Stimulated activated CD4-positive, alpha-beta T cell treated with anti-CD3 and anti-CD28 coated beads, Interleukin-12 subunit alpha, Interleukin-12 subunit beta, amount 100 ng/mL, for 4 hours (primary cell): ENCODE data around the gene ACTR10.
"Not testable (repeated sequence)": the region's sequence is repeated elsewhere in the genome, so short reads cannot be mapped to it uniquely, and the experiment has no call there.

Experiments
- DNase-seq: peaks from one replicate; pipeline ENCODE4 v3.0.0-alpha.2; 2020

The ACTR10 gene

GRCh38 chr14:58227096-58227819 lies 27.3 kb downstream of the ACTR10 start:
- no peak for DNase-seq

DNA sequence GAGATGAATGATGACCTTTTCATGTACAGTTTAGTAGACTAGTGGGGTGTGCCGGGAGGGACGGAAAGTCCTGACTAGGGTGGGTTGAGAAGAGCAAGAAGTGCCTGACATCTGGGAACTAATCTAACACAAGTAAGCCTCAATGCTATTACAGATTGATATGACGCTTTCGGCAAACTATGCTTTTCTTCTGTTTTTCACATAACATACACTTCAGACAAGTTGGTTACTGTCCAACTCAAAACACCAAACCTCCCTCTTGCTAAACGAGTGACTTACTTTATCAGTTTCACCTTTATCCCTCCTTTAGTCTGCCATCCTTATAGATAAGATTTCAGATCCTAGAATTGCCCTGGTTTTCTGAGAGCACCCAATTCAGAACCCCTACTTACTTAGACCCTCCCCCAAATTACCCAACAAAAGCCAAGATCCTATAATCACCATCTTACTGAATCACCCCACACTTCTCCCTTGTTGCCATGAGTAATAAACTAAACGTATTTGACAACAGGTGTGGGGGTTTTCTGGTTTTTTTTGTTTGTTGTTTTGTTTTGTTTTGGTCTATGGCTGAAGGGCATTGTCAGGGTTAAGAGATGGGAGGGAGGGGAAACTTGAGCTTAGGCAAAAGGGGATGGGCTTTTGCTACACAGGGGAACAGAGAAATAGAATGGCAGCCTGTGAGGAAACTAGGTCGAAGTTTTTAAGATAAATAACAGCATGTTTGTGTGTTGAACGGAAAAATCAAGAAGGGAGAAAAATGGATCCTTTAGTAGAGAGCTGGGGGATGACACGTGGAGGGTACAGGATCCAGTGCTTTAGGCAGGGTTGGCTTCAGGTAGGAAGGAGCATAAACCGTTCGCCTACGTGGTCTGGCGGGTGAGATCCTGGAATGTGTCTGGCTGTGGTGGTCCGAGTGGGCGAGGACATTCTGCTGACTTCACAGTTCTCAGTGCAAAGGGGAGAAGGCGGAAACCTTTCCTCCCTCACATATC lies 38.6 kb downstream of the ACTR10 start:
- no peak for DNase-seq

- DNase-seq, result peak; percentile 82
Measured at GRCh38 chr14:58239244-58240195, 39.6 kb downstream of the ACTR10 start.

DNA sequence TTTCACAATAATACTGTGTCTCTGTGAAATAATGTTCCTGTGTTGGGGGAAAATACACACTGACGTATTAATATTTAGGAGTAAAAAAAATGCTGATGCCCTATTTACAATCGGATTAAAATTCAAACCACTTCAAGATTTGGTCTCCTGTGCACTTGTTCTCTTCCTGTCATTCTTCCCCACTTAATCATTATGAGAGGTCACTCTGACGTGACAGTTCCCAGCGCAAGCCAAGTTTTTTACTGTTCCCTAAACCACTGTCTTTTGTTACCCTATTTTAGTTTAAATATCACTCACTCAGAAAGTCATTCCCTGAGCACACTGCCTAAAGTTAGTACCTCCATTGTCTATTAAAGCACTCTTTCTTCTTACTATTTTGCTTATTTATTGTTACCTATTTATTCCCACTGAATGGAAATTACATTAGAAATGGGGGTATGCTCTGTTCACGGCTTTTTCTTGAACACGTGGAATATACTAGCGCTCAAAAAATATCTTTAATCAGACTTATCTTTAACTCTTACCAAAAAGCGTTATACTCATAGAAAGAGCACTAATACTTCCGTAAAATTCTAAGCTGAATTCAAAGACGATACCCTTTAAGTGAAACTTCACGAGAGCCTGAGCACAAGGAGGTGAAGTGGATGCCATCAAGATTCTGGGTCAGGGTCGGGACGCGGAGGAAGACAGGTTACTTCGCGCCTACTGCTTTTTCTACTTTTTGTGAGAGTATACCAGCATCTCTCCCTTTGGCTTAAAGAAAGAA lies 44.0 kb downstream of the ACTR10 start:
- no peak for DNase-seq

DNA sequence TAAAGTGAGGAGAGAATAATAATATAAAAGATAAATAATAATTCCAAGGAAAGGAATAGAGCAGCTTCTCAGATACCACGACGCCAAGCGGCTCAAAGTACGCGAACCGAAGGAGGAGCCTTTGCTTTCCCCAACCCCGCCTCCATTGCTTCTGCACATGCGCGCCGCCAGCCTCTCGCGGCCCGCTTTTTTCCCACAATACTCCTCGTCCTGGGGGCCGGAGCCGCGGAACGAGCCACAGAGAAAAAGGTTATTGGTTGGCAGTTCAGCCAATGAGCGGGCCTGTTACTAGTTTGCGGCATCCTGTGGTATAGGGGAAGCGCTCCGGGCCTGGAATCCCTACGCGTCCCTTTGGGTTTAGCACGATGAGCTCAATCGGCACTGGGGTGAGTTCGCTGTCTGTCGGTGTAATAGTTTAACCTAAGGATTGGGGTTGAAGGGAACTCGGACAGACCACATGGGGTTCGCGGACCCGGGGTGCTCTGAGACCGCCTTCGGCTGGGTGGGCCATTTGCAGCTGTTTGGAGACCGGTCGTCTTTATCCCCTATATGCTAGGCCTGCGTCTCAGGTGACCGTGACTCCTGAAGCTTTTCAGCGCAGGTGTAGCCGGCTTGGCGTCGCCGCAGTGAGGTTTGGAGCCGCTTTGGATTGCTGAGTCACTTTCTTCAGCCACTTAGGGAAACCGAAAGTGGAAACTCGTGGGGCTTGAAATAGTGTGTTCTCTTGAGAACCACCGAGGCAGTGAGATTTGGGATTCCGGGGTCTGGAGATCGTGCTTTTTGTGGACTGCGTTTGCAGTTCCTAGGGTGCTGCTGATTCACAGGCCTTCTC lies 44.8 kb downstream of the ACTR10 start, which contains the start of gene PSMA3:
Gene PSMA3 (plus strand): TSS at position 288 of the 832 bp plus-strand sequence. CDS start 78 bp downstream, at position 366.
- DNase-seq, result peak; percentile 96

DNA sequence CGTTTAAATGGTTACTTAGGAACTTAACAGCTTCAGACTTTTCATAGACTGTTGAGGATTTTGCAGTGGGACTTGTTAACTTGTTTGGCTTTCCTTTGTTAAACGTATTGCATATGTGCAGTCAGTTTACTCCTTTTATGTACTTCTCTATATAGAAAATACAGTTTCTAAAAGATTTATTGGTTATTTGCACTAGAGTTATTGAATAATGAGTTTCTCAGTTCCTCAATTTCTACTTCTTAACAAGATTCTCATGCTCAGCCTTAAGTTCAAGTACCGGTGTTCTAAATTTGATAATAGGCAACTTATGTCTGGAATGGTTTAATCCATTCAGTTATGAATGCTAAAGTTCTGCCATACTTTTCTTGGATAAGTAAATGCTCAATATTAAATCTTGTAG lies 45.6 kb downstream of the ACTR10 start:
- DNase-seq, result no peak

GRCh38 chr14:58249611-58250010 lies 49.7 kb downstream of the ACTR10 start:
- no peak for DNase-seq

DNA sequence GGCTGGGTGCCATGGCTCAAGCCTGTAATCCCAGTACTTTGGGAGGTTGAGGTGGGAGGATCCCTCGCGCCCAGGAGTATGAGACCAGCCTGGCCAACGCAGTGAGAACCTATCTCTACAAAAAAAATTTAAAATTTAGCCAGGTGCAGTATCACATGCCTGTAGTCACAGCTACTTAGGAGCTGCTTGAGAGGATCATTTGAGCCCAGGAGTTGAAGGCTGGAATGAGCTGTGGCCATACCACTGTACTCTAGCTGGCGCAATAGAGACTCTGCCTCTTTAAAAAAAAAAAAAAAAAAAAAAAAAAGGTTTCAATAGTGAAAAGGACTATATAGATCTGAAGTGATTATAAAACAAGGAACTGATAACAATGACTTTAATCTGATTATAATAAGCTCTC lies 58.2 kb downstream of the ACTR10 start:
- DNase-seq, result no peak

- DNase-seq, result not testable (repeated sequence)
Measured at GRCh38 chr14:58262005-58262404, 62.1 kb downstream of the ACTR10 start.

DNA sequence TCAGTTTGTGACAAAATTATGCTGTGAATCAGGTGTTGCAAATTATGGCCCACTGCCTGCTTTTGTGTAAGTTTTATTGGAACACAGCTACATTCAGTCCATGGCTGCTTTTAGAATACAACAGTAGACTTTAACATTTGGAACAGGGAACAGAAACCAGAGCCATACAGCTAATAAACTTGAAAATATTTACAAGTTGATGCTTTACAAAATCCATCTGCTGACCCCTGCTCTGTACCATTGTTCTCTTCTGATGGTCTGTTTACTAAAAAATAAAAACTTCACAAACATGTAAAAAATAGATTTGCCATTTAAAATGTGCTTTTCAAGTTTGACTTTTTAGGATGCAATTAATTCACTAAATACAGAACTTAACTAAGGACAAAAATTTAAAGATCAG lies 65.5 kb downstream of the ACTR10 start:
- no peak for DNase-seq

GRCh38 chr14:58270628-58271027 lies 70.7 kb downstream of the ACTR10 start:
- DNase-seq, result no peak

DNA sequence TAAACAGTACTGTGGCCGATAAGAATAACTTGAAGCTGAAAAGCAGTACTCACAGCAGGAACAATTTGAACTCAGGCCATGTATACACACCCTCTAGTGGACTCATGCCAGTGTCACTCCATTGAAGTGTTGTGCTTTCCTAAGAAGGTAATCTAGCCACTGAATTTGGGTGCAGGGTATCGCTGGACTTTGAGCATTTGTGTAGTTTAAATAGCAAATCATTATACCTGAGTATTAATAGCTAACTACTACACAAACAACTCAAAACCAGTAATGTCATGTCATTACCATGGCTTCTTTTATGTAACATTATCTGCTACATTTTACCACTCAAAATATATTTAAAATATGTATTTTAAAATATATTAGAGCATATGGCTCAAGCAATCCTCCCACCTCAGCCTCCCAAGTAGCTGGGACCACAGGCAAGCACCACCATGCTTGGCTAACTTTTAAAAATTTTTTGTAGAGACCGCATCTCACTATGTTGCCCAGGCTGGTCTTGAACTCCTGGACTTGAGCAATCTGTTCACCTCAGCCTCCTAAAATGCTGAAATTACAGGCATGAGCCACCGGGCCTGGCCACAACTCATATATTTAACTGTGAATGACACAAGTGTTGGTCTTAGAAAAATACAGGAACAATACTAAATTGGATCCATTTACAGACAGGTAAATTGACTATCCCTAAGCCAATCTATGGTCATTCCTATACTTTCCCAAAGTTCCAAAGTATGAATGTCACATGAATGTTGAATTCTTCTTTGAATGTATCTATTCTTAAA lies 72.8 kb downstream of the ACTR10 start:
- no peak for DNase-seq

DNA sequence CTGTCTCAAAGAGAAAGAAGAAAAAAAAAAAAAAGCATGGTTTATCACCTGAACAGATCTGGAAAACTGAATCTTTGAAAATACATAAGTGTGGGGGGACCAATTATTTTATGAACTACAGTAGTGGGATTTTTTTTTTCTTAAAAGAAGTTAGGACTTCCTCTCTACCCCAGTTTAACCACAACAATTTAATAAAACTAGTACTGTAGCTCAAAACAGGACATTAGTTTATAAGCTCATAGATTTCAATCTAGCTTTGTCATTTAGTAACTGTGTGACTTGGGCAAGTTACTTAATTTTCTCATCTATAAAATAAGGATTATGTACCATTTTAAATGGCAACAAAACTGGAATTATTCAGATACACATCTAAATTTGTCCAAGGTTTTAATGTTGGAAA lies 74.9 kb downstream of the ACTR10 start:
- no peak for DNase-seq

DNA sequence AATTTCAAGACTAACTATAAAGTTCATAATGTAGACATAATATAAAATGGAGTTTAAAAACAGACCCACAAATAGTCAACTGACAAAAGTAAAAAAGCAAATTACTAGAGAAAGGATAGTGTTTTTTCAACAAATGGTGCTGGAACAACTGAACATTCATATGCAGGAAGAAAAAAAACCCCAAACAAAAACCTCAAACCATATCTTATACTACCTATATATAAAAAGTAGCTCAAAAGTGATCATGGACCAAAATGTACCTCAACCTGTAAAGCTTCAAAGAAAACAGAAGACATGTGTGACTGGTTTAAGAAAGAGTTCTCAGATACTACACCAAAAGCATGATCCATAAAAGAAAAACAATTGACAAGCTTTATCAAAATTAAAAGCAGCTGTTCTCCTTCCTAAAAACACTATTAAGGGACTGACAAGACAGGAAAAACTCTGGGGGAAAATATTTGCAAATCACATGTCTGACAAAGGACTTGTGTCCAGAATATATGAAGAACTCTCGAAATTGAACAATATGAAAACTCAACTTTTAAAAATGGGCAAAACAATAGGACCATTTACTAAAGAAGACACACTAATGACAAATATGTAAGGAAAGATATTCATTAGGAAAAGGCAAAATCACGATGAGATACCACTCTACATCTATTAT lies 75.7 kb downstream of the ACTR10 start:
- no peak for DNase-seq

DNA sequence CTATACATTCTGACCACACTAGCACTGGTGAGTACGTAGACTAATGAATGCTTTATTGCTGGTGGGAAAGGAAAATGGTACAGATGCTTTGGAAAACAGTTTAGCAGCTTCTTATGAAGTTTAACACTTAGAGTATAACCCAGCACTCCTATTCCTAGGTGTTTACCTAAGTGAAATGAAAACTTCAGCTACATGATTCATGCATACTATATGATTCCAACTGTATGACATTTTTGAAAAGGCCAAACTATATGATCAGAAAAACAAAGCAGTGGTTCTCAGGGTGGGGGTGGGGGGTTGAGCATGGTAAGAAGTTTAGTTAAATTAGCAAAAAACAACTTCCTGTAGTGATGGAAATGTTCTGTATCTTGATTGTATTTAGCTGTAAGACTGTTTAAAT lies 76.3 kb downstream of the ACTR10 start:
- DNase-seq, result no peak

- DNase-seq, result no peak
Measured at GRCh38 chr14:58278177-58278576, 78.2 kb downstream of the ACTR10 start.

GRCh38 chr14:58280954-58281787 lies 81.2 kb downstream of the ACTR10 start:
- DNase-seq, result no peak

- DNase-seq, result no peak
Measured at GRCh38 chr14:58281969-58282368, 82.0 kb downstream of the ACTR10 start.
